HUDEP-2 (cell line): Measurements from ENCODE around the gene RABGGTA.

ENCODE experiments used
- DNase-seq, 76 experiments: peaks; one replicate each; lab custom pipeline; 2025; ENCODE audit not compliant: unreplicated experiment in 76 of 76; lab: John Stamatoyannopoulos, UW

RABGGTA gene

DNA sequence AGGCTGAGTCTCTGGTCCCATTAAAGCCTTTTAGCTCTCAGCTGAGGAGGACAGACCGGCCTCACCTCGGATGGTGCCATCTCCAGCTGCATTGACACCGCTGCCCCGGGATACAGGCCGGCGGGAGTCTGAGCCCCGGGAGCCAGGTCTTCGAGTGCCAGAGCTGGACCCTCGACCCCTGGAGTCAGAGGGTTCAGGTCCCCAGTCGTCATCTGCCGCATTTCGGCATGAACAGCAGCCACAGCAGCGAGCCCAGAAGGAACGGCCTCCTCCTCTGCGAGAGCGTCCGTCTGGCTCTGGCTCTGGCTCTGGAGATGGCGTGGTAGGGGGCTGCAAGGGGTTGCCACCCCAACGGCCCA lies 9.4 kb downstream of the RABGGTA start:
- no peak for DNase-seq

DNA sequence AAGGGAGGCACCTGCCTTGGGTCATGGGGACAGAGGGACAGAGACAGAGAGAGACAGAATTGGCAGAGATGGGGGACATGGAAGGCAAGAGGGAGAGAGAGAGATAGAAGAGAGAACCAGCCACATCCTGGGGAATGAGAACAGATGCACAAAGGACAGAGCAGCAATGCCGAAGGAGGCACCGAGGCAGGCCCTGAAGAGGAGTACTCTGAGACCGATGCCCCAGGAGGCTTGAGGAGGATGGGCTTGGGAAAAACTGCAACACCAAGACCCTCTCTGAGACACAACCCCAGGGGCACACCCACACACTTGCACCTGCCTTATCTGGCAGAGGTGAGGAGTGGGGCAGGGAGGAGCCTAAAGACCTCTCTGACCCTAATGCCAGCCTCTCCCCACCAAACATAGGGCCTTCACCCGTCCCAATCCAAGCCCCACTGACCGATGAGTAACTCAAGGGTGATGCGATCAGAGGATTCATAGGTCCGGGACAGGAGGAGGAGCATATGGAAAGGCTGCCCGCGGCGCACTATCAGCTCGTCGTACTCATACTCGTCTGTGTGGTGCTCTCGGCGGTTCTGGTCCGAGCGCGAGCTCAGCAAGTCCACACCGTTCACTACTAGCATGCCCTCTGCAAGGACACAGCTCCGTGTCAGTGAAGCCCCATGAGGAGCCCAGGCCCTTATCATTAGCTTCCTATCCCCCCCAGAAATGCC lies 10.0 kb downstream of the RABGGTA start:
- DNase-seq: no peak

DNA sequence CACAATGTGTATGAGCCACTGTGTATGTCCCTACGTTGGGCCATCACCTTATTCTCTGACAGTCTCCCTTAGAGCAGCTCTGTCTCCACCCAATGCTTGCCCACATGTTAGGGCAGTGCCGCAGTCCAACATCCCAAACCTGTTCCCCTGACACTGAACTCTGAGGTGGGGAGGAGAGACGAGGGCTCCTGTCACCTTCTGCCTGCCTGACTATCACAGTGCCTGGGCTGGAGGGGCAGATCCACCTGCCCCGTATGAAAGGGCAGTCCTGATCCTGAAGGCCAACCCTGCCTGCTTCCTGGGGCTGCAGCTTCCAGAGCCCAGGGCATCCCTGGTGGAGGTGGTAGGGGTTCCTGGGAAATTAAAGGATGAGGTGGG lies 10.6 kb downstream of the RABGGTA start:
- DNase-seq: no peak

DNA sequence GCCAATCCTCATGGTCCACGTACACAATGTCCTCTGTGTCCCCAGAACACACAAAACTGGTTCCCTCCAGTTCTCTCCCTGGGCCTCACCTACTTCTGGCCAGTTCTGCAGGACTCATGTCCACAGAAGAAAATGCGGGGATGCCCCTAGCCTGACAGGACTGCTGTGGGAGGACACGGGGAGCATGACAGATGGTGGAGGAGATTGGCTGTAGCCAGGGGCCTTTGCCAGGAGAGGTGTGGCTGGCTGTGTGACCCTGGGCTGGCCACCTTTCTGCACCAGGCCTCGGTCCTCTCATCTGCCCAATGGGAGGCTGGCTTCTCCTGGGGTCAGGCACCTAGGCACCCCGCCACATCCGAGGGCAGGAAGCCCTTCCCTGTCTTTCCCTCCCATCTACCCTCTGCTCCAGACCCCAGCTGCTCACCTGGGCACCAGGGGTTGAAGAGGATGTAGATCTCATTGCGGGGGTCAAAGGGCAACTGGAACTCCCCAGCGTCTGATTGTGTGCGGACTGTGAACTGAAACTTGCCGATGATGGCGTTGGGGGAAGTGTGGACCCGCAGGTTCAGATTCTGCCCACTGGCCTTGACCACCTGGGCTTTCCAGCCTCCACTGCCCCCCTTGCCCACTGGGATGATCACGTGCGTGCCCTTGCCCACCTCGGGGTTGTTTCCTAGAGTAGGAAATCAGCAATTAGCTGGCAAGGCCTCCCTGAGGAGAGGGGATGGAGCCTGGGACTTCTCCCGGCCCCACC lies 11.2 kb downstream of the RABGGTA start:
- DNase-seq: peak in 12 of 76 experiments; percentile 4 to 40 (median 18)

DNA sequence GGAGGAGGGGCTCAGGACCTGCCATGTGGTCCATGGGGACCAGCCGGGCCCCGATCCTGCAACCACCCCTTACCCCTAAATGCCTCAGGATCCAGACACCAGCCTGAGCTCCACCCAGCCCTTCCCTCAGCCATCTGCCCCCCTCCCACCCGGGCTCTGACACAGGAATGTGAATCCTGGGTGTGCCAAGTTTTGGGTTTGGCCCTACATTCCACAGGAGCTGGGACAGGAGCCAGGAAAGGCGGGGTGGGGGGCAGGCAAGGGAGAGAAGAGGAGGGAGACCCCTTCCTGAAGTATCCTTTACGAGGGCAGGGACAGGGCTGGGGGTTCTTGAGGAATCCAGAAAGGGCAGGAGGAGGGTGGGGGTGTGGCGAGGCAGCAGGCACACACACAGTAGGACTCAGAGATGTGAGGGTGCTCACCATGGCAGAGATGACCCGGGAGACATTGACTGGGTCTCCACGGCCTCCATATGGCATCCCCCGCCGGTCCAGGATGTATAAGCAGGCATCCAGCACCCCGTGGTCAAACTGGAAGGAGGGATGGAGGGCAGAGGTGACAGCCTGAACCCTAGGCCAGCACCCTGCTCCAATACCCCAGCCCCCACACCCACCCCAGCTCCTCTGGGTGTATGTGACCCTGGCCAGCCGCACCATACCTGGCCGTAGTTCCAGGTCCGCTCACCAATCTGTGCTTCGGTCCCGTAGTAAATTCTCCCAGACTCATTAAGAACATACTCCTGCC lies 11.9 kb downstream of the RABGGTA start:
- DNase-seq: no peak

DNA sequence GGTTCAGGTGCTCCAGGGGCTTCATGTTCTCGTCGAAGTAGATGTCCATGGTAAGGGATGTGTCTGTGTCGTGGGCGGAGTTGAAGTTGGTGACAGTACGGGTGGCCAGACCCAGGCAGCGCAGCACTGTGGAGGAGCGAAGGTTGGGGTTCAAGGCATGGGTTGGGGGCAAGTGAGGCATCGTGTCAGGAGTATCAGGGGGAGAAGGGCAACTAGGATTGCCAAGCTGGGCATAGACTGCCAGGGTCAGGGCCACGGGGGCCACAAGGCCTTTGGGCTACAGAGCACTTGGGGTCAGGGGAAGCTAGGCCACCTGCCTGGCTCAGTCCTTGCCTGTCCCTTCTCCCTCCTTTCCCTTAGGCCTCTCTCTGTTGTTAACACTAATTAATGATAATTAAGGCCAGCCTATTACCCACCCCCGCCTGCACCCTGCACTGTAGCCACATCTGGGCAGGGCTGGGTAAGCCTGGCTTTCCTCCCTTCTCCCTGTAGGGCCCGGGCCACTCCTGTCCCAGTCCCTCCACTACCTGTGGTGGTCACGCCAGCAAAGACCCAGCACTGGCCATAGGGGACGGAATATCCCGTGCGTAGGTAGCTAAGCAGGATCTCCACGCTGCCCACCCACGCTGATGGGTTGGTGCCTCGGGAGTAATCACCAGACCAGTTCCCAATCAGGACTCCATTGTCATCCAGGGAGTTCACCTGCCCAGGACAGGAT lies 12.7 kb downstream of the RABGGTA start:
- DNase-seq: no peak

DNA sequence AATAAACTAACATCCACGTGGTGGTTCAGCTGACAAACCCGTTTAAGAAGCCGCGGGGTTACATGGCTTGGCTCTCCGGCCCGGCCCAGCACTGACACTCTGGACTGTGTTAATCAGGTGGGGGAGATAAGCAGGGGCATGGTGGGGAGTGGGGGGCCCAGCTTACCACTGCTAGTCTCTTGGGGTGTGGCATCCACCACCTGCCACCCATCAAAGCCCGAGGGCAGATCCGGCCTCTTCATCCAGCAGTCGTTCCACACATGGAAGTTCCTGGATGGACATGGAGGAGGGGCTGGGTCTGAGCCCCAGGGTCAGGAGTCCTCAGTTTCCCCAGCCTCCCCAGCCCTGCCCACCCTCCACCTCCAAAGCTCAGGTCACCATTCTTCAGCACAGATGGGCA lies 13.3 kb downstream of the RABGGTA start:
- DNase-seq: no peak

DNA sequence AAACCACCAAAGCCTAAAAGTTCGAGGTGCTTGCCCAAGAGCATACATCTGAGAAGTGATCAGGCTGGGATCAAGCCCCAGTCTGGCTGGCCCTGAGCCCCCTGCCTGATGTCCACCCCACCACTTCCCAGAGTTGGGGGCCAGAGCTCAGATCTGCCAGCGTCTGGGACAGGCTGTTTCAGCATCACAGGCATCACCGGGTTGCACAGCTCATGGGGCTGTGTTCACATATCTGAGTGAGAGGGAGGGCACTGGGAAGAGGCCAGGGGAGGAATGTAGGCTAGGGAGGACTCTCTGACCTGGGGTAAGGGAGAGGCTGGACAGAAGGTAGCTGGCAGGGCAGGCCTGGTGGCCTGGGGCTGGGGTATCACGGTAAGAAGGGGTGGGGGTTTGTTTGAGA lies 14.4 kb downstream of the RABGGTA start:
- no peak for DNase-seq

DNA sequence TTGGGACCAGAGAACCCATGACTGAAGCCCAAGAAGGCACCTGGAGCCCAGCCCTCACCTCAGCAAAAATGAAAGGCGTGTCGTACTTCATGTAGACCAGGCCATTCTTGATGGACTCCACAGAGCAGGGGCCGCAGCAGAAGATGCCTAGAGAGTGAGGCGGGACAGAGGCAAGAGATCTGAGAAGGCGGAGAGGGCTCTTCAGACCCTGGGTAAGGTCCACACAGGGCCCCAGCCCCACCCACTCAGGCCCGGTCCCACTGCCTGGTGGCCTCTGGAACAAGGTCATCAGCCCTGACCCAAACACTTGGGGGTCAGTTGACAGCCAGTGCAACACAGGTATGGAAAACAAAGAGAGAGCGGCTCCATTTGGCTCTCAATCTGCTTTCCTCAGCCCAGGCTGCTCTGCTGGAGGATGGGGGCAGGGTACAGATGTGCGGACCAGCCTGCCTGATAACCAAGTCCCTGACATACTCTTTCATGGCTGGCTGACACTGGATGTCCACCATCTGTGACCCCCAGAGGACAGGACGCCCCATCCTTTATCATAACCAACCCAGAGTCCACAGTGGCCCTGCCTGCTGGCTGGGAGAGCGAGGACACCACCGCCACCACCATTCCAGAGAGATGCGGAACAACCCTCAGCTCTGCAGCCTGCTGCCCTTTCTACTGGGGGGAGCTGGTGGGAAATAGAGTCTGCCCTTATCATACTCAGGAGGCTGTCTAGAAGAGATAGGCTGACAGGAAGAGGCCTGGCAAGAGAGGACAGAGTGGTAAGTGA lies 15.3 kb downstream of the RABGGTA start:
- peak in 64 of 76 experiments; percentile 11 to 83 (median 54) for DNase-seq

DNA sequence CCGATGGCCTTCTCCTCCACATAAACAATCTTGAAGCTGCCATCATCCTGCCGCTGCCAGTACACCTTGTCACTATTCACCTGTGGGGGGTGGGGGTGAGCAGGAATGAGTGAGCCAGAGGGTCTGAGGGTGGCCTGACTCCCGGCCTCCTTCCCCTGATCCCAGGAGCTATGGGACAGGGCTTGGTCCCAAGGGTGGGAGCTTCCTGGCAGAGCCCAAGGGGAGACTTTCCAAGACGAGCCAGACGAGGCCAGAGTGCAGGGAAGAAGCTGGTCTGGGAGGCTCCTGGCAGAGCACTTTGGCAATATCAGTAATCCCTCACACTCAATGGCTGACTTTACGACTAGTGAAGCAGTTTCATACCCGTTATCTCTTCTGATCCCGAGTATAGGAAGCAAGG lies 16.0 kb downstream of the RABGGTA start:
- no peak for DNase-seq

DNA sequence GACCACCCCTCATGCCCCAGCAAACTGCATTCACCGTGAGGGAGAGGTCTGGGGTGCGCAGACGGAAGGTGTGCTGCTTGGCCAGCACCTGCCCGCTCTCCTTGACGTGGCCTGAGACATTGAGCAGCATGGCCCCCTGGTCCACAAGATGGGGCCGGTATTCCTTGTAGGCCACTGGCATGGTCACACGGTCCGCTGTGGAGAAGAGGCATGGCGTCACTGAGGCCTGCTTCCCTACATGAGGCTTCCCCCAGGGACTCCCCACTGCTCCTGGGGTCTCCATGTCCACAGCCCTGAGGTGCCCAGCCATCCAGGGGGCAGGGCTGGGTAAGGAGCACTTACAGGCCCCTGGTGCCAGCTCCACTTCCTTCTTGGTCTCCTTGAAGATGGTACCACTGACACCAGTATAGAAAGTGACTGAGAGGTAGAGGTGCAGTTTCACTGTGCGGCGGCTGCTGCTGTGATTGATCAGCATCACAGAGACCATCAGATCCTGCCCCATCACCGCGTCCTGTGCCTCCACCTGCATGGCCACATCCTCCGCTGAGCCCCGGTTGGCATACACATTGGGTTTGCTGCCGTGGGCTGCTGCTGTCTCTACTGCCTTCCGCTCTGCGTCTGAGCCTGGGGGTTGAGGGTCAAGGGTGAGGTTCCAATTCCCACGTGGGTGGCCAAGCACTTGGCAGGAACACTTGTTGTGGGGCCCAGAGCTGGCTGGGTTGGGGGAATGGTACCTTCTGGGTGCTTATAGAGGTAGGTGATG lies 16.6 kb downstream of the RABGGTA start:
- no peak for DNase-seq

DNA sequence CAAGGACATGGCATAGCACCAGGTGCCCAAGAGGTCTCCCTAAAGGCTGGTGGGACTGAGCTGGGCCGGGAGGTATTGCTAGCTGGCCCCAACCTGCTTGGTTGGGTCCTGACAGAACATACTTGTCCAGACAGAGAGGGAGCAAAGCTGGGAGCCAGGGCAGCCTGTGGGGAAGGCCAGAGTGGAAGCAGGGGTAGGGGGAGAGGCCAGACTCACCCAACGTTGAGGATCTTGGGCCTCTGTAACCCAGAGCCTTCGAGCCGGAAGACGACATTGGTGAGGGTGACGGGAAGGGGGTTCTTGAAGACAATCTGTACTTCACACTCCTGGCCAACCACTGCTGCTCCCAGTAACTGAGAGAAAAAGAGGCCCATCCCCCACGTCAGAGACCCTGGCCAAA lies 17.5 kb downstream of the RABGGTA start:
- DNase-seq: no peak

DNA sequence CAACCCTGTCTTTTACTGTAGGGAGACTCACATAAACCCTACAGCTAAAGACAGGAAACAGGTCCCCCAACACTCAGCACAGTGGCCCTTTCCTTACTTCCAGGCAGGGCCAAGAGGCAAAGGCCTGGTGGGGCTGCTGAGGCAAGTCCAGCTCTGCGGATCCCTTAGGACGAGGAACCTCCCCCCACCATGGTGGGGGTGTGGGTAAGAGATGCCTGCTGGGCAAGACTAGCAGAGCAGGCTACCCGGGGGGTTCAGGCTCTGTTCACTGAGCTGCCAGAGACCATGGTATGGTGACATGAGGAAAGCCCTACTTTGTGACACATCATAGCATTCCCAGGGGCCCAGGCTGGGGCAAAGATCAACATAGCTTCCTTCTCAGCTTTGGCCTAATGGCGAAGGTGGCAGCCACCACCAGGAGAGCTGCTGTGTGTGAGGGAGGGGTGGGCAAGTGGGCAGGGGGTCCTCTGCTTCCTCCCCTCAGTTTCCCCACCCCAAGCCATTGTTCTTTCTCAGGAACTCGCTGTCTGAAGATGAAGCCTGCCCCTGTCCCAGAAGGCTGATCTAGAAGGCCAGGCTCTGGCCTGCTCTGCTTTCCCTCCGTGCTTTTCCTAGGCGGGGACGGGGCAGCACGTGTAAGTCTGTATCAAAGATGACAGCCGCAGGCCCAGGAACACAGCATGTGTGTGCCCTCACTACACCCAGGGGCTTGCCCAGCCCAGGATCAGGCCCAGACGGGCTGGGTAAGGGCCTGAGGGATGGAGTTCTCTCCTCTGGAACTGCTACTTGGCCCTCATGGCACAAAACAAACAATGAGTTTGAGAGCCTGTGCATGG lies 18.9 kb downstream of the RABGGTA start:
- no peak for DNase-seq

DNA sequence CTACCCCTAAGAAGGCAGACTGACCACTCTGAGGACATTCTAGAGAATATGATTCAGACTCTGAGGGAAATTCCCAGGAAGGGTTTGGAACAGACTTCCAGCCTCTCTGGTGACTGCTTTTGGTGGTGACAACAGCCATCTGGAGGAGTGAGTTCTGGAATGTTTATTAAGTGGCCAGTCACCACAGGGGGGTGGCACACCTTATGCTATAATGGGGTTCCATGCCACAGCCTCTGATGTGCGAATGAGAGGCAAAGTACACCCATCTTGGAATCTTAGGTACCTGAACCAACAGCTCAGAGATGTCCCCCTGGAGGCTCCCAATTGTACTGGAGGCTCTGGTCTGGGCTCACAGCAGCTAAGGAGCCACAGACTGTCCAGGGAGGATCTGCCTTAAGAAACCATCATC lies 19.5 kb downstream of the RABGGTA start:
- DNase-seq: no peak

DNA sequence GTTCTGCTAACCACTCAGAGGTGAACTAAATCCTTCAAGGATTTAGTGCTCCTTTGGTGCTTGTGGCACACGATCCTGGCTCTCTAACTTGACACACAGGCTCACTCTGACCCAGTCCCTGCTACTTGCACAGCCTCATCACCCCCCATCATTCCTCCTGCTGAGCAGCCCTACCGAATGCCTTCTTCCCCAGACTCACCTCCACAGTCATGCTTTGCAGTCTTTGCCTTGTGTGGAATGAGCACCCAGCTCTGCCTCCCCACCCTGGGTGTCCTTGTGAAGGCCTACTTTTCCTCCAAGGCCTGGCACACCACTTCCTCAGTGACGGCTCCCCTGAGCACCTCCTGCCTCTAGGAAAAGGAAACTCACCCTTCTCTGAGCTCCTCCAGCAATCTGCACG lies 21.0 kb downstream of the RABGGTA start:
- no peak for DNase-seq

DNA sequence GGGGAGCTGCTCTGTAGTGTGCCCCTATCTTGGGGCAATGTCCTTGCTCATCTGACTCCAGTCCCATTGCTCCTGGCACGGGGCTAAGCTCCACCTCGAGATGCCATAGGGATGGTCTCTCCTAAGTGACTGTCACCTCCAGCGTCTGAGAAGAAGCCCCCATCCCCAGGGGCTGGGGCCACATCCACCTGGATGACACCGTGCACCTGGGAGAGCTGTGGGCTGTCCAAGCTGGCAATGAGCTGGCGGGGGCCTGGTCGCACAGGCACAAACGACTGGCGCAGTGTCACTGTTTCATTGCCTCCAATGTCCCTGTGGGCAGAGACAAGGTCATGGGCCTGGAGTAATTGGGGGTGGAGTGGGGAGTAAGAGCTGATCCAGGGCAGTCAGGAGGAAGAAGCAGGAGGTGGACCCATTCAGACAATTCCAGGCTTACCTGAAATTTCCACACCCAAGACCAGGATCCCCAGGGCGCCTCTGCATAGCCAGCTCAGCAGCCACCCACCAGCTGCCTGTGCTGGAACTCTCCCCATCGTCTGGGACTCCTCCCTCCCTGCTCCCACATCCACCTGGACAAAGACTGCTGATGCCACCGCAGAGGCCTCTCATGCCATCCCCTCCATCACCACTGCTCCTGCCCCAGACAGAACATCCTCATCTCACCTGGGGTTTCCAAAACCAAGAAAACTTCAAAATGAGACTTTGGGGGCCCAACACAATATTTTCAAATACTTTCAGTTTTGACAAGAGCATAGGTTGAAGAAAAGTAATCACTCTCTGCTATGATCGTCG lies 22.0 kb downstream of the RABGGTA start:
- DNase-seq: no peak

DNA sequence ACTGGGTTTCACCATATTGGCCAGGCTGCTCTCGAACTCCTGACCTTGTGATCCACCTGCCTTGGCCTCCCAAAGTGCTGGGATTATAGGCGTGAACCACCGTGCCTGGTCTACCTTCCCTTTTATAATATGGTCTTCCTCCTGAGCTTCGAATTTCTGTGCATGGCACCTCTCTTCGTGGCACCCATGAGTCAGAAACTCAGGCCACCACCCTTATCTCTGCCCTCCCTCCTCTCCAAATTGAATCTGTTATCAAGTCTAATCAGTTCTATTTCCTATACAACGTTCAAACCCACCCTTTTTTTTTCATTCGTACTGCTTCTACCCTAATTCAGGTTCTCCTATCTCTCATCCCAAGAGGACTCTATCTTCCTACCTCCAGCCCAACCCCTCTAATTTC lies 24.0 kb downstream of the RABGGTA start:
- peak in 41 of 76 experiments; percentile 5 to 78 (median 30) for DNase-seq

DNA sequence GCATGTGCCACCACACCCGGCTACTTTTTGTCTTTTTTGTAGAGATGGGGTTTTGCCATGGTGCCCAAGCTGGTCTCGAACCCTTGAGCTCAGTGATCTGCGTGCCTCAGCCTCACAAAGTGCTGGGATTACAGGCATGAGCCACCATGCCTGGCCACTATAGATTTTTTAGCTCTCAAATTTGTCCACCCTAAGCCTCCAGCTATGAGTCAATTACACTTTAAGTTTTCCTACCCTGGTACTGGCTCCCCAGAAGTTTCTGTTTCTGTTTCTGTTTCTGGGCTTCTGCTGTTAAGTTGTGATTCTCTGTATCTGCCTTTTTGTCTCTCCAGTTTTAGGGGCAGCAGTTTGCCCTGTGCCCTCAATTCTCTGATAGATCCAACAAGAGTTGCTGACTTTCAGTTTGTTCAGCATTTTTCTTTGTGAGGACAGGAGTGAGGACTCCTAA lies 24.6 kb downstream of the RABGGTA start:
- DNase-seq: no peak
